HG02610 (cell line): Measurements from ENCODE around the gene NKD2.

Experiments
- ATAC-seq: cut with Tn5 transposase; IDR thresholded peaks from one replicate; pipeline ENCODE4 v1.9.1; 2021; ENCODE audit warnings: mild to moderate bottlenecking, moderate library complexity; ENCODE audit not compliant: unreplicated experiment

Gene NKD2

GRCh38 chr5:1083823-1084605 lies 75.4 kb downstream of the NKD2 start:
- ATAC-seq: no peak

DNA sequence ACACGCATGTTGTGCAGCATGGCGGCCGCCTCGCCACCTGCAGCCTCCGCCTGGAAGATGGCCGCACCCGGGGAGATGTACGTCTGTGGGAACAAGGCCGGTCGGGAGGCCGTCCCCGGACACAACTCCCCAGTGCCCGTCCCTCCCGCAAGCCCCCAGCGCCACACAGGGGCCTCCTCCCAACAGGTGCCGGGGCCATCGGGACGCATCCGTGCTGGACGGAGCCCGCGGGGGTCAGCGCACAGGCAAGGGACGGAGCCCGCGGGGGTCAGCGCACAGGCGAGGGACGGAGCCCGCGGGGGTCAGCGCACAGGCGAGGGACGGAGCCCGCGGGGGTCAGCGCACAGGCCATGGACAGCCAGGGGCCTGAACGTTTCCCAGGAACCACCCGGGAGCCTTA lies 76.8 kb downstream of the NKD2 start:
- ATAC-seq: no peak

- ATAC-seq: no peak
Measured at GRCh38 chr5:1086137-1086536, 77.5 kb downstream of the NKD2 start.

- ATAC-seq: no peak
Measured at GRCh38 chr5:1086871-1087270, 78.3 kb downstream of the NKD2 start.

DNA sequence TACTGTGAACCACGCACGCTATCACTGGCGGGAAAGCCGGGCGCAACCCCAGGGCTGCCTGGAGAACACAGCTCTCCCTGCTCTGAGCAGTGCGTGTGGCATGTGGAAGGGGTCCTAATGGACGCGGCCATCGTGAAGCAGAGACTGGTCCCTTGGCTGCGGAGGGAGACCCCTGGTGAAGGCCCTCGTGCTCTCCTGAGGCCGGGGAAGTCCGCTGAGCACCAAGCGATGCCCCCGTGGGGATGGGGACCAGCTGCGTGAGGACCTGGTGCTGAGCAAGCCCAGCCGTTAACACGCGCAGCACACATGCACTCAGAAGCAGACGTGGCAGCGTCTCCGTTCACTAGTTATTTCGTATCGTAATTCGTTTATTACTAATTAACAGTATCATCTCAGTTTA lies 78.8 kb downstream of the NKD2 start:
- no peak for ATAC-seq

DNA sequence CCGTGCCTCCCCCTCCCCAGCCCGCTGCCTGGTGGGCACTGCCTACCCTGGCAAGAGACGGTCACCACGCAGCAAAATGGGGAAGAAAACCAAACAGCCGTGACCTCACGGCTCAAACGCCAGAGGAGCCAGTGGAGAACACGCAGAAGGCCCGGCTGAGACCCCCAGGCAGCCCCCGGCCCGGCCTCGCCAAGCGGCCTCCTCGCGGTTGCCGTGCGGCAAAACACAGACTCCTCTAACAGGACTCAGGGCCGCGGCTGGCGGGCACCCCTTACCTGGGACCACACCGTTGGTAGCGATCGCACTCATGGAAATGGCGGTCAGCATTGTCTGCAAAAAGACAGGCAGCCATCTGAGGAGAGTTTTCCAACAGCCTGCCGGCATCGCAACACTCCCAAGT lies 79.4 kb downstream of the NKD2 start:
- no peak for ATAC-seq
